Activated CD8-positive, alpha-beta T cell treated with anti-CD3 and anti-CD28 coated beads, Interleukin-2, amount 10 ng/mL, durations not matched to agents 7 days and 5 days (primary cell): ENCODE results near the gene BBS5. TPM values are rescaled to one million over a fixed set of nuclear protein-coding genes. Genes with fewer than 3 reads are reported as not detected.

Experiments used
- ATAC-seq: fragments of 150-1000 bp; cut with Tn5 transposase; one replicate; pipeline ENCODE4 v1.10.0; 2021; ENCODE audit warnings: moderate library complexity
- CTCF ChIA-PET: fragments of 350-600 bp; sonication (Branson Sonifier 250); formaldehyde crosslinking; loops from one replicate; lab custom pipeline; 2021; ENCODE audit warnings: antibody characterized with exemption; lab: Charles Lee
- POLR2A ChIA-PET: fragments of 350-600 bp; sonication (Branson Sonifier 250); formaldehyde crosslinking; loops from one replicate; lab custom pipeline; 2021; ENCODE audit warnings: antibody characterized with exemption; lab: Charles Lee
- DNase-seq: peaks from one replicate; pipeline ENCODE4 v3.0.0-alpha.2; 2020
- H3K27ac Mint-ChIP-seq: one replicate; pipeline ENCODE4 v1.8.0; 2021; ENCODE audit warnings: mild to moderate bottlenecking, mixed read lengths
- H3K27me3 Mint-ChIP-seq: one replicate; pipeline ENCODE4 v1.8.0; 2021; ENCODE audit warnings: low read depth, mixed read lengths
- H3K36me3 Mint-ChIP-seq: one replicate; pipeline ENCODE4 v1.8.0; 2021; ENCODE audit warnings: low read depth, mixed read lengths
- H3K4me1 Mint-ChIP-seq: one replicate; pipeline ENCODE4 v1.8.0; 2021; ENCODE audit warnings: low read depth, mixed read lengths
- H3K4me3 Mint-ChIP-seq: one replicate; pipeline ENCODE4 v1.8.0; 2021; ENCODE audit warnings: mild to moderate bottlenecking, mixed read lengths
- H3K9me3 Mint-ChIP-seq: one replicate; pipeline ENCODE4 v1.8.0; 2022; ENCODE audit warnings: mixed read lengths; ENCODE audit not compliant: insufficient read depth
- total RNA-seq, 2 experiments: library from RNA; stranded (reverse); gene quantifications; one replicate each; pipeline ENCODE4 v1.2.3, GENCODE V29; 2021

BBS5 gene
- total RNA-seq, 2 experiments from 2014 or later, result 1.9 to 2.2 TPM

DNA sequence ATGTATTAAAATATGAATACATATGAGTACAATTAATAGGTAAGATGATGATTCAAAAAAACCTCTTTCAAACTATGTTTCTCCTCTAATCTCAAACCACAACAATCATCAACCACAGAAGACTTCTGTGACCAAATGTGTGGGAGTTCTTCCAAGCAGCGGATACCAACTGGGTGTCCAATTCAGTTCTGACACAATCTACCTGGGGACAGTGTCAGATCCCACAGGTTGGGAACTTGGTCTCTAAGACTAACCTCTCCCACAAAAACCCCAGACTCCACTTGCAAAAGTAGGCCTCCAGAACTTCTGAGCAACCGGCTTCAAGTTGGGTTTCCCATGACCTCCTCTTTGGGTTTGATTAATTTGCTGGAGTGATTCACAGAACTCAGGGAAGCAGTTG lies 67.5 kb downstream of the BBS5 start:
- DNase-seq, result no peak
- Mint-ChIP-seq H3K36me3 (peaks cover 23% of the 10 kb centered on the region), H3K27me3 (no peaks in the 10 kb centered on the region), H3K4me1 (peaks cover 5% of the 10 kb centered on the region), H3K27ac (no peak overlapping the region), H3K4me3 (no peak overlapping the region), H3K9me3 (no peaks in the 10 kb centered on the region)
- no peak for ATAC-seq
- POLR2A ChIA-PET, result no interaction called here
- CTCF ChIA-PET, result no interaction called here

Other genes with a start within 250 kb of the BBS5 start
- gene LRP2, start 117.0 kb upstream of the BBS5 start, total RNA-seq, result under 1 TPM; 0.03 to 0.21 TPM
- gene KLHL41, start 30.2 kb downstream of the BBS5 start, total RNA-seq, result not detected
- gene FASTKD1, start 94.4 kb downstream of the BBS5 start, total RNA-seq, result 10 to 100 TPM; 42.1 to 52.0 TPM
- gene PPIG, start 104.9 kb downstream of the BBS5 start, total RNA-seq, result 10 to 100 TPM; 56.6 to 62.0 TPM
- gene CFAP210, start 214.9 kb downstream of the BBS5 start, total RNA-seq, result not detected
- 1 to 10 TPM; 3.2 to 4.2 TPM for gene PHOSPHO2, start 215.0 kb downstream of the BBS5 start, total RNA-seq